Breast epithelium (tissue), 3 donors: Measurements from ENCODE around the gene TMEM254.

Source experiments
- CTCF ChIP-seq, 3 donors: fragments of 450-650 bp; IDR thresholded peaks; one replicate each; pipeline ENCODE4 v1.5.1; 2016 to 2017; ENCODE audit warnings: antibody characterized with exemption in 3 of 3, mild to moderate bottlenecking in 3 of 3, moderate library complexity in 3 of 3
- POLR2A ChIP-seq: fragments of 450-650 bp; IDR thresholded peaks from one replicate; pipeline ENCODE4 v1.6.1; 2016; ENCODE audit warnings: antibody characterized with exemption, mild to moderate bottlenecking, moderate library complexity
- POLR2AphosphoS5 ChIP-seq, 3 donors: sonication (generic); formaldehyde crosslinking; IDR thresholded peaks; one replicate each; pipeline ENCODE4 v1.6.1; 2017; ENCODE audit warnings: antibody characterized with exemption in 3 of 3

GRCh38 chr10:80070057-80070456 lies 8.4 kb upstream of the TMEM254 start:
- no peak for TF ChIP-seq CTCF (IDR thresholded peaks at IDR 0.05)
- no peak for TF ChIP-seq POLR2A
- TF ChIP-seq POLR2AphosphoS5 (IDR thresholded peaks at IDR 0.05), result no peak
